GM12875 (cell line): Measurements from ENCODE around the gene RGSL1.

Experiments used
- H3K4me3 ChIP-seq: one replicate; pipeline ENCODE4 v1.5.1; 2011; ENCODE audit warnings: low read depth, low read length, control low read depth
- TF ChIP-seq, protein P1 (sequence below): IDR thresholded peaks from 2 replicates; pipeline ENCODE4 v1.5.1; 2011; ENCODE audit warnings: low read depth, mild to moderate bottlenecking, control low read depth, inconsistent platforms, low read length, moderate library complexity, borderline replicate concordance; ENCODE audit not compliant: insufficient read depth

The RGSL1 gene

GRCh38 chr1:182473556-182473955 lies 23.6 kb downstream of the RGSL1 start:
- TF ChIP-seq, protein P1, sequence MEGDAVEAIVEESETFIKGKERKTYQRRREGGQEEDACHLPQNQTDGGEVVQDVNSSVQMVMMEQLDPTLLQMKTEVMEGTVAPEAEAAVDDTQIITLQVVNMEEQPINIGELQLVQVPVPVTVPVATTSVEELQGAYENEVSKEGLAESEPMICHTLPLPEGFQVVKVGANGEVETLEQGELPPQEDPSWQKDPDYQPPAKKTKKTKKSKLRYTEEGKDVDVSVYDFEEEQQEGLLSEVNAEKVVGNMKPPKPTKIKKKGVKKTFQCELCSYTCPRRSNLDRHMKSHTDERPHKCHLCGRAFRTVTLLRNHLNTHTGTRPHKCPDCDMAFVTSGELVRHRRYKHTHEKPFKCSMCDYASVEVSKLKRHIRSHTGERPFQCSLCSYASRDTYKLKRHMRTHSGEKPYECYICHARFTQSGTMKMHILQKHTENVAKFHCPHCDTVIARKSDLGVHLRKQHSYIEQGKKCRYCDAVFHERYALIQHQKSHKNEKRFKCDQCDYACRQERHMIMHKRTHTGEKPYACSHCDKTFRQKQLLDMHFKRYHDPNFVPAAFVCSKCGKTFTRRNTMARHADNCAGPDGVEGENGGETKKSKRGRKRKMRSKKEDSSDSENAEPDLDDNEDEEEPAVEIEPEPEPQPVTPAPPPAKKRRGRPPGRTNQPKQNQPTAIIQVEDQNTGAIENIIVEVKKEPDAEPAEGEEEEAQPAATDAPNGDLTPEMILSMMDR = no peak
- no peak overlapping the region for H3K4me3 ChIP-seq

DNA sequence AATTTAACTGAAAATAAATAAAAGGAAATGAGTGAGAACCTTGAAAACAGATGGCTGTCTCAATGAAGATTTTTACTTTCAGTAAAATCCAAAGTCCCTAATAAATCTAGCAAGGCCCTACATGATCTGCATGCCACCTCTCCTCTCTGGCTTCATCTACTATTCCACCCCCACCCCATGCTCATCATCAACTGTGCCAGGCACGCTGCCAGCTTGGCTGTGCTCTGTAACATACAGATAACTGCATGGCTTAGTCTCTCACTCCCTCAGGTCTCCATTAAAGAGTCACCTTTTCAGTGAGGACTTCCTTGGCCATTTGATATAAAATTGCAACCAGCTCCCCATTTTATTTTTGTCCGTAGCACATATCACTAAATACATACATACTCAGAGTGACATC lies 26.7 kb downstream of the RGSL1 start:
- no peak overlapping the region for H3K4me3 ChIP-seq
- TF ChIP-seq, protein P1 = no peak

DNA sequence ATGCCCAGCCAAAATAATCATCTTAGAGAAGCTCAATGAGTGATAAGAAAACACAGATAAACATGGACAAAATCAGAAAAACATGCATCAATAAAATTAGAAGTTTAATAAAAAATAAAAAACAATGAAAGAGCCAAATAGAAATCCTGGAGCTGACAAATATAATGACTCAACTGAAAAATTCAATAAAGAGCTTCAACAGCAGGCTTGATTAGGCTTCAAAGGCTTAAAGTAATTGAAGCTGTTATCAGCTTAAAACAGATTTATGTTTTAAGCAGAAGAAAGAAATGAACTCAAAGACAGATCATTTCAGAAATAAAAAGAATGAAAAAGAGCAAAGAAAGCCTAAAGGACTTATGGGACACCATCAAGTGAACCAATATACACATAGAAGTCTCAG lies 28.3 kb downstream of the RGSL1 start:
- TF ChIP-seq, protein P1 = no peak
- H3K4me3 ChIP-seq = no peak overlapping the region

- TF ChIP-seq, protein P1 = no peak
- no peak overlapping the region for H3K4me3 ChIP-seq
Observed at GRCh38 chr1:182484067-182484466, 34.1 kb downstream of the RGSL1 start.

DNA sequence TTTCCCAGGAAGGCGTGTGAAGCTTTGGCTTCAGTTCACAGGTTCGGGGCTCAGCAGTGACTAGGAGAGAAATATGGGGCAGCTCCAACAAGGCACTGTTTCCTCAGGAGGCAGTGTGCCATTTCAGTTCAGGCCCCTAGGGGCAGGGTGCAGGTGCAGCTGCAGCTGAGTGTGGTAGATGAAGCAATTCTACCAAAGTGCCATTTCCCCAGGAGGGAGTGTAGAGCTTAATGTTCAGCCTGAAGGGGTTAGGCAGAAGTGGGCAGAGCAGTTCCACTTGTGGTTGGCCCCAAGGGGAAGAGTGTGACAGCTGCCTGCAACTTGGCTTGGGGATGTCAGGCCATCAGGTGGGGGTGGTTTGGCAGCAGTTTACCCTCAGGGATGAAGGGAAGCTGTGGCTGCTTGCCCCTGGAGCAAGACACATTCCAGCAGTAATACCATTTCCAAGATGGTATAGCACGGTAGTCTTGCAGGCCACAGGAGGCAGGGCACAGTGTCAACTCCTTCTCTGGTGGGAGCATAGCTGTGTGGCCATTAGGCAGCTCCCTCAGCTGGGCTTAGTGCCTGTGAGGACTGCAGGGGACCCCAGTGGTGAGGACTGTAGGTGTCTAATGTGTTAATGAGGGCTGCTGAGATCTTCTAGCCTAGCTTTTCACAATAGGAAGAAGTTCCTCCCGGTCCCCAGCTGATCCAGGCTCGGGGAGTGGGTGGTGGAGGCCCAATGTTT lies 34.7 kb downstream of the RGSL1 start:
- H3K4me3 ChIP-seq = no peak overlapping the region
- TF ChIP-seq, protein P1 = peak; percentile 75

GRCh38 chr1:182485861-182486260 lies 35.9 kb downstream of the RGSL1 start:
- TF ChIP-seq, protein P1 = no peak
- H3K4me3 ChIP-seq = no peak overlapping the region

DNA sequence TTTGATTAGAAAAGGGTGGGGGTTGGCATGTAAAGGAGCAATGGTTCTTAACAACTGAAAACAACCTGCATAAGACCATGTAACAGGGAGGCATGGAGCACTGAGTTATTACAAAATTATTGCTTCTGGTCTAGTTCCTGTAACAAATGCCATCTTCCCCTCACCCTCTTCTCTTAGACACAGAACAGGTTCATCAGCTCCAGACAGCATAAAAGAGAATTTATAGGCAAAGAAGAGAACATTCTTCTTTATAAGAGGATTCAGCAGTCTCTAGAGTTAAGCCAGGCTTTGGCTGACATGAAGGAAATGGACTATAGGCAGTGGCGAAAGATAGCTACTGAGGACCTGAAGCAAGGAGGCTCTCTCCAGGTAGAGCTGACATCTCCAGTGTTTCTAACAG lies 38.9 kb downstream of the RGSL1 start:
- H3K4me3 ChIP-seq = no peak overlapping the region
- TF ChIP-seq, protein P1 = no peak
